Parathyroid adenoma (tissue), 2 donors: ENCODE measurements around the gene NRXN3.

ENCODE experiments used
- H2AFZ ChIP-seq: fragments of 300-600 bp; sonication (generic); one replicate; pipeline ENCODE4 v1.7.0; 2017; ENCODE audit warnings: antibody characterized with exemption, mild to moderate bottlenecking
- H3K27ac ChIP-seq: fragments of 300-600 bp; sonication (generic); one replicate; pipeline ENCODE4 v1.7.0; 2017
- H3K27me3 ChIP-seq: fragments of 300-600 bp; sonication (generic); one replicate; pipeline ENCODE4 v1.7.0; 2017; ENCODE audit warnings: low read length; ENCODE audit not compliant: control insufficient read depth, insufficient read depth
- H3K36me3 ChIP-seq: fragments of 300-600 bp; sonication (generic); one replicate; pipeline ENCODE4 v1.7.0; 2017; ENCODE audit warnings: low read length; ENCODE audit not compliant: control insufficient read depth, insufficient read depth
- H3K4me1 ChIP-seq: fragments of 300-600 bp; sonication (generic); one replicate; pipeline ENCODE4 v1.7.0; 2017; ENCODE audit warnings: control low read depth
- H3K4me2 ChIP-seq: fragments of 300-600 bp; sonication (generic); one replicate; pipeline ENCODE4 v1.7.0; 2017; ENCODE audit warnings: low read length
- H3K4me3 ChIP-seq: fragments of 300-600 bp; sonication (generic); one replicate; pipeline ENCODE4 v1.7.0; 2017; ENCODE audit warnings: low read depth, low read length
- H3K79me2 ChIP-seq: fragments of 300-600 bp; sonication (generic); one replicate; pipeline ENCODE4 v1.7.0; 2017; ENCODE audit warnings: control low read depth
- H3K9ac ChIP-seq: fragments of 300-600 bp; sonication (generic); one replicate; pipeline ENCODE4 v1.7.0; 2017; ENCODE audit warnings: mild to moderate bottlenecking
- H3K9me3 ChIP-seq: fragments of 300-600 bp; sonication (generic); one replicate; pipeline ENCODE4 v1.7.0; 2017; ENCODE audit warnings: low read length; ENCODE audit not compliant: control insufficient read depth
- CTCF ChIP-seq: fragments of 300-600 bp; sonication (generic); IDR thresholded peaks from one replicate; pipeline ENCODE4 v1.7.0; 2017; ENCODE audit warnings: antibody characterized with exemption, mild to moderate bottlenecking
- donor health status: primary hyperparathyroidism.

NRXN3 gene

DNA sequence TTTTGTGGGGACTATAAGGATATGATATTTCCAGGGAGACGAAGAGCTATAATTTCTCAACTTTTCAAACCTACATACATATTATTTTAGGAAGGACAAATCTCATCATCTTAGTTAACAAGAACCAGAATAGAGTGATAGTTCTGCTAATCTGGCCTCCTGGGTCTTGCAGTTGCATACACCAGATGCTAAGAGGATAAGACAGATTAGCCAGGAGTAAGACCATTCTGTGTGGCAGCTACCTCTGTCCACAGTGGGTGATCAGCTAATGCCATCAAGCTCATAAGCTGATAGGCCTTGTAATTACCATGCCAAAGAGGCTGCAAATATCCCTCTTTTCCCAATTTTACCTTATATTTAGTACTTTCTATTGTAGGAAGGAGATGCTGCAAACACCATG, 776.8 kb downstream of the NRXN3 start:
- no peaks in the 10 kb centered on the region for H3K36me3 ChIP-seq
- no peaks in the 10 kb centered on the region for H3K9me3 ChIP-seq
- no peak overlapping the region for H3K4me2 ChIP-seq
- H3K4me1 ChIP-seq: no peaks in the 10 kb centered on the region
- H3K9ac ChIP-seq: no peak overlapping the region
- H3K27ac ChIP-seq: no peak overlapping the region
- TF ChIP-seq CTCF: no peak
- no peaks in the 10 kb centered on the region for H3K79me2 ChIP-seq
- no peaks in the 10 kb centered on the region for H3K27me3 ChIP-seq
- H2AFZ ChIP-seq: no peak overlapping the region
- no peak overlapping the region for H3K4me3 ChIP-seq

GRCh38 chr14:78947681-78948080, 777.5 kb downstream of the NRXN3 start:
- Histone ChIP-seq H3K9me3 (no peaks in the 10 kb centered on the region), H3K79me2 (no peaks in the 10 kb centered on the region), H3K27ac (no peak overlapping the region), H3K9ac (no peak overlapping the region), H3K4me3 (no peak overlapping the region), H3K36me3 (no peaks in the 10 kb centered on the region), H2AFZ (no peak overlapping the region), H3K4me2 (no peak overlapping the region), H3K27me3 (no peaks in the 10 kb centered on the region), H3K4me1 (no peaks in the 10 kb centered on the region)
- TF ChIP-seq CTCF: no peak

DNA sequence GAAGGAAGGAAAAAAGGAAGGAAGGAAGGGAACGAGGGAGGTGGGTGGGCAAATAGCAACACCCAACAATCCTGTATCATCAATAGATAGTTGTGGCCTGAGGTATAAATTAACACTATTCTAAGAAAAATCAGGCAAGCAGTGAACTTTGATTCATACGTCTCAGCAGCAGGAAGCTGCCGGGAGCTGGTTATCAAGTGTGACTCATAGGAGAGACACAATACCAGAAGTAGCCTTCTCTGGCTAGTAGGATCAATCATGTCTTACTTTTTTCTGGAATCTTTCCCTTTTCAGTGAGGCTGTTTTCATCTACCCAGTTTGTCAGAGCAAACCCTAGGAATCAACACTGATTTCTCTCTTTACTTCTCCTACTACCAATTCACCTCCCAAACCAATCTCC, 780.5 kb downstream of the NRXN3 start:
- H3K9ac ChIP-seq: no peak overlapping the region
- H3K79me2 ChIP-seq: no peaks in the 10 kb centered on the region
- no peak overlapping the region for H3K4me2 ChIP-seq
- no peak overlapping the region for H2AFZ ChIP-seq
- H3K27ac ChIP-seq: no peak overlapping the region
- H3K27me3 ChIP-seq: no peaks in the 10 kb centered on the region
- H3K4me1 ChIP-seq: no peaks in the 10 kb centered on the region
- H3K9me3 ChIP-seq: no peaks in the 10 kb centered on the region
- no peaks in the 10 kb centered on the region for H3K36me3 ChIP-seq
- no peak overlapping the region for H3K4me3 ChIP-seq
- TF ChIP-seq CTCF: no peak

GRCh38 chr14:78951602-78952001, 781.4 kb downstream of the NRXN3 start:
- Histone ChIP-seq H2AFZ (no peak overlapping the region), H3K9me3 (no peaks in the 10 kb centered on the region), H3K36me3 (no peaks in the 10 kb centered on the region), H3K27me3 (no peaks in the 10 kb centered on the region), H3K79me2 (no peaks in the 10 kb centered on the region), H3K4me2 (no peak overlapping the region), H3K9ac (no peak overlapping the region), H3K27ac (no peak overlapping the region), H3K4me3 (no peak overlapping the region), H3K4me1 (no peaks in the 10 kb centered on the region)
- TF ChIP-seq CTCF: no peak

DNA sequence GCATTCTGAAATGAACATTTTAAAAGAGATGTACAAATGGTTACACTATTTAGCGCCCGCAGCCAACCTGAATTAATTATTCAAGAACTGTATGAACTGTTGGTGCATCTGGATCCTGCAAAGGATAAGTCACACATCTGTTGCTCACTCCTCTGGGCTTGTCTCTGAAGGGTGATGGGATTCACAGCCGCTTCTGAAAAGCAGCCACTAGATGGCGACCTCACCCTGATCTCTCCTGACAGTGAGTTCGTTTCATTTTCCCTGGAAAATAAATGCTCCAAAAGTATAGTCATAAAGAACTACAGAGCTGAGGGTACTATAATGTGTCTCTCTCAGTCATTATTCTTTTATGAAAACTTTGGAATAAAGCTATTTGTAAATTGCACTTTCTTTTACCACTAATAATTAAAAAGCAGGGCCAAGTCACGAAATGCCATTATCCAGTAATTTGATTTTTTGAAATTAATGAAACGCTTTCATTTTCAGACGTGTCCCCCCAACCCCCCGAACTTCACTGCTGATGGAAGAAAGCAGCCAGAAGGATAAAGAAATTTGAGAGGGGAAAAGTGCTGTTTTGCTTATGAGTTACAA, 789.6 kb downstream of the NRXN3 start:
- H3K4me1 ChIP-seq: no peaks in the 10 kb centered on the region
- H3K4me3 ChIP-seq: no peak overlapping the region
- H3K27ac ChIP-seq: no peak overlapping the region
- no peaks in the 10 kb centered on the region for H3K27me3 ChIP-seq
- H3K9ac ChIP-seq: no peak overlapping the region
- H3K4me2 ChIP-seq: no peak overlapping the region
- no peaks in the 10 kb centered on the region for H3K36me3 ChIP-seq
- TF ChIP-seq CTCF: peak; percentile 86
- no peaks in the 10 kb centered on the region for H3K79me2 ChIP-seq
- no peaks in the 10 kb centered on the region for H3K9me3 ChIP-seq
- H2AFZ ChIP-seq: no peak overlapping the region
